Renal pelvis (tissue), 4 donors: Measurements from ENCODE around the gene GPC2. TPM values are rescaled to one million over a fixed set of nuclear protein-coding genes. Genes with fewer than 3 reads are reported as not detected.
A peak's percentile ranks its signal among the peaks of the same experiment; 100 is the strongest.

Source experiments
- DNase-seq: peaks from one replicate; pipeline ENCODE4 v3.0.0-alpha.2; 2013
- polyA plus RNA-seq, 3 donors: library from polyadenylated mRNA; unstranded; fragments of 120-200 nt; gene quantifications; one replicate each; pipeline ENCODE4 v1.2.1, GENCODE V29; 2013; ENCODE audit not compliant: insufficient read length in 3 of 3

Gene GPC2
- polyA plus RNA-seq, 3 donors, result 13.6 to 16.6 (median 14.0) TPM

DNA sequence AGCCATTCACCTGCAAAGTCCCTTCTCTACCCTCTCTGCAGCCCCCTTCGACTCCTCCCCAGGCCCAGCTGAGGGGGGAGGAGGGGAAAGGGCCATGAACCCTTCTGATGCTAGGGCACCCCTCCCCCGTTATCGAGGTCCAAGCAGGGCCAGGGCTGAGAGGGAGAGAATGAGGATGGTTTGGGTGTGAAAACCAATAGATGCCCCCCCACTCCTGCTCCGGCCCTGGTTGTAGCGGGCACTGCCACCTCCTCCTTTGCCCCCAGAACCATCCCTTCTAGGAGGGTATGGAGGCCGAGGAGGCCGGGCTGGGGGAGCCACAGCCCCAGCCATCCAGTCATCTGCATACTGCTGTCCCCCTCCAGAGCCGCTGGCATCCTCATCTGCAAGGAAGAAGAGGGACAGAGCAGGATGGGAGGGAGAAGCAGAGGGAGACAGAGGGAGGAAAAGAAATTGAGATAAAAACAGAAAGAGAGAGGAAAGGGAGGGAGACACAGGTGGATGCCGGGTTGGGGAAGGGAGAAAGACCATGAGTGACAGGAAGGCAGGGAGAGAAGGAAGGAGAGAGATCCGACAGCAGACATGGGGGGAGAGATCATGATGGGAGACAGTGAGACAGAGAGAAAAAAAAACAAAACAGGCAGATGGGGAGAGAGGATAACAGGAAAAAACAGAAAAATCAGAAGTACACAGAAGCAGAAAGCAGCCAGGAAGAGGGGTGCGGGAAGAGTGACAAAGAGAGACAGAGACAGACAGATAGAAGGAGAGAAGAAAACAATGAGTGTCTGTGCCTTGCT, 6.9 kb downstream of the GPC2 start:
- no peak for DNase-seq

DNA sequence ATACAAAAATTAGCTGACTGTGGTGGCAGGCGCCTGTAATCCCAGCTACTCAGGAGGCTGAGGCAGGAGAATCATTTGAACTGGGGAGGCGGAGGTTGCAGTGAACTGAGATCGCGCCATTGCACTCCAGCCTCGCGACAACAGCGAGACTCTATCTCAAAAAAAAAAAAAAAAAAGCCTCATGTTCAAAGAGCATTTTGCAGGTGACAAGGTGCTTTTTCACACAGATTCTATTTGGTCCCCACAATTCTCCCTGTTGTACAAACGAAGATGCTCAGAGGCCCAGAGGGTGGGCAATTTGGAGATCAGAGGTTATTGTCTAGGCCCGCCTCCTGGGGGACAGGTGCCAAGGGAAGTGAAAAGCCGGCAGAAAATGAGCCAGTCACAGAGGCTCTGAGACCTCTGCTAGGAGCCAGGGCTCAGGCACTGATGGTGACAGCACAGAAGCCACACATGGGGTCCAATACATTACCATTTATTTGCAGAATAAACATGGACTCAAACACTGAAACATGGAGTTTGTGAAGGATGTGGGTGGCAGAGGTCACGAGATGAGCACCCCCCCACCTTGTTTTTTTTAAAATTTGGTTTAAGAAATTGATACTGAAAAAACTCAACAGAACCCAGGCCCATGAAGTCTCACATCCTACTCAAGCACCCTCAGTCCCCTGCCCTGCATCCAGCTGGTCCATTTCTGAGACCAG, 7.9 kb downstream of the GPC2 start:
- no peak for DNase-seq

DNA sequence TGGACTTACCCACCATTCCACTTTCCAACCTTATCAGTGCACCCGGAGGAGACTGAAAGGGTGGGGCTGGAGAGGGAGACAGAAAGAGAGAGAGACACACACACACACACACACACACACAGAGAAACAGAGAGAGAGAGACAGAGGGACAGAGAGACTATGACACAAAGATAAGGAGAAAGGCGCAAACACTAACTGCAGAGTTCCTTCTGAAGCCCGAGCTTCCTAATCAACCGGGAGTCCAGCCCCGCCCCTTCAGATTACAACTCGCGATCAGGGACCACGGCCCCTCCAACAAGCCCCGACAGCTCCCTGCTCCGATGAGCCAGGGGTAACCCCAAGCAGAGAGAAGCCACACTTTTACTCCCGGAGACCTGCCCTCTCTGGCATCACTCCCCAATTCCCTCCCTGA, 9.3 kb downstream of the GPC2 start:
- no peak for DNase-seq

DNA sequence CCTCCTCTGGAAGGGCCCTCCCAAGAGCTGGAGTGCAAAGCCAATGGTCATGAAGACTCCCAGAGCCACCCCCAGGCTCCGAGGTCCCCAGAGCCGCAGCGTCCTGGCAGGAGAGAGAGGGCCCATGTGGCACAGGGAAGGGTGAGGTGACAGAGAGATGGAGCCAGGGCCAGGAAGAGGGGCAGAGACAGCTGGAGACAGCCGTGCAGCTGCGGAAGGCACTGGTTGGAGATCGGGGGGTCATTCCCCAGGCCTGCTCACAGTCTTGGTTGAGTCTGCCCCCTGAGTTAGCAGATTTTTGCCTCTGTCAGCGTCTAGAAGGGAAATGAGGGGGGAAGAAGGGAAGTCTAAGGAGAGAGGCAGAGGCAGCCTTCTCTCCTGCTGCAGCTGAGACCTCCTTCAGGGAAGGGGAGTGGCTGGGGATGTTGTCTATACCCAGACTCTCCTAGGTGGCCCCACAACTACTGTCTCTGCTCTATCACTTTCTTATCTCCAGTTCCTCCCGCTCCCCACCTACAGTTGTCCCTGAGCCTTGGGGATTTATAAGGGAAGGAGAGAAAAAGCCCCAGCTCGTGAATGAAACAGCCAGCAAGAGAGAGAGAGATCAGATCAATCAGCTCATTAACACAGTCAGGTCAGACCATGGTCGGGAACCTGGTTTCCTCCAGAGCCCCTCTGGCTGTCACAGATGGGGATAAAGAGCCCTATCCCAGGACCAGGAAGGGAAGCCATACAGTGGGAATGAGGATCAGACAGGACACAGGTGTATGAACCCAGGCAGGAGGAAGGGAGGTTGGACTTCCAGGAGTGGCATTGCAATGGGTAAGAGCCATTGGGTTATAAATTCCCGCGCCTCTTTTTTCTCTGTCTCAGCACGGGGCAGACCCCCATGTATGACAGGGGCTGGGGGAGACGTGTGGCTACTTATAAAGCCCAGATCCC, 9.9 kb downstream of the GPC2 start:
- no peak for DNase-seq

DNA sequence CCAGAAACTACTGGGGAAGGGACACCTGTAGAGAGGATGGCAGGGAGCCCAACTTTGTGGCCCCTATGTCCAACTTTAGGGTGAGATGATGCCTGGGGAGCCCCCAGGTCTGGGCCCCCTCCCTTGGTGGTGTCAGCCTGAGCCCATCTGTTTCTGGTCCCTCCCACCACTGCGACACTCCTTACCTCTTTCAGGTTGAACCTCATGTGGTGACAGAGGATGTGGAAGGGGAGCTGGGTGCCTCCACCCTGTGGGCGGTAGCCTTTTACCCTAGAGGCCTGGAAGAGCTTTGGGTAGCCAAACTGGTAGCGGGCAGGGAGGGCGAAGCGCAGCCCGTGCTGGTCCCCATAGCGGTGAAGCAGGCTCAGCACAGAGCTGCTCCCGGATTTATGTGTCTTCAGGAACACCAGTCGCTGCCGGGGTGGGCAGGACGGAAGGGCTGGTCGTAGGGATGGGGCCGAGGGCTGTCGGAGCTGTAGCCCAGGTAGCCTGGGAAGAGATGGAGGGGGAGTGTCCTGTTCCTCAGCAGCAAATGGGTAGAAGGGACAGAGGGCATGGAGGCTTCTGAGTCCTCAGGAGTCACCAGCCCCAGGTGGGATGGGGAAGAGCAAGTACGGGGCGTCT, 10.8 kb downstream of the GPC2 start:
- DNase-seq, result no peak

DNA sequence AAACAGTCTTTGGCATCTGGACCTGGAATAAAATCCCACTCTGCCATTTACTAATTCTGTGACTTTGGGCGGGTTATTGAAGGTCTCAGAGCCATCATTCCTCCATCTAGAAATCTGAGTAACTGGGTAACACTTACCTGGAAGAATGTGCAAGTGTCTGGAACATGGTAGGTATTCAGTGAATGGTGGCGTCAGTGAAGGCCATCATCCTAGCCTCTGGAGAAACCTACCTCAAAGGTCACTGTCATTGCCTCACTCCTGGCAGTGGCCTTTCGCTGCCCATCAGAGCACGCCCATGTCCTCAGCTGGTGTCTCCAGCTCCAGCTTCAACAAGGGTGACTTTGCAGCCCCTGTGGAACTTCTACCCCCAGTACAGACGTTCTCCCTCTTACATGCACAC, 13.3 kb downstream of the GPC2 start:
- no peak for DNase-seq

DNA sequence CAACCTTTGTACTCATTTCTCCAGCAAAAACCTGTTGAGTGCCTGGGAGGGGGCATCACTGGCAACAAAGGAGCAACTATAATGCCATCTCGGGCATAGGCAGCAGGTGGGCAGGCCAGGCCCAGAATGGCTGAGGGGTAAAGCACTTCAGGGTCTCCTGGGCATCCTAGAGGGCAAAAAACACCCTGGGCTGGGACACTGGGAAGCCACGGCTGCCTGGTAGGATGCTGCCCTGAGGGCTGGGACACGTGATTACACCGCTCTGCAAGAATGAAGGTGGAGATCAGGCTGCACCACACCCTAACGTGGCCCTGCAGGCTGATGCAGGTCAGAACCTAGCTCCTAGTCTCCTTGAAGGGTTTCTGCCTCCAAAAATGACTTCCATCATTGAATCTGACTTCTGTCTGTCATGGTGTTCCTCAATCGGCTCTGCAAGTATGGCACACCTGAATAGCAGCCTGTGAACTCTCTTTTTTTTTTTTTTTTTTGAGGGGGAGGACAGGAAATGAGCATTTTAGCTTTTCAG, 14.1 kb downstream of the GPC2 start:
- no peak for DNase-seq

DNA sequence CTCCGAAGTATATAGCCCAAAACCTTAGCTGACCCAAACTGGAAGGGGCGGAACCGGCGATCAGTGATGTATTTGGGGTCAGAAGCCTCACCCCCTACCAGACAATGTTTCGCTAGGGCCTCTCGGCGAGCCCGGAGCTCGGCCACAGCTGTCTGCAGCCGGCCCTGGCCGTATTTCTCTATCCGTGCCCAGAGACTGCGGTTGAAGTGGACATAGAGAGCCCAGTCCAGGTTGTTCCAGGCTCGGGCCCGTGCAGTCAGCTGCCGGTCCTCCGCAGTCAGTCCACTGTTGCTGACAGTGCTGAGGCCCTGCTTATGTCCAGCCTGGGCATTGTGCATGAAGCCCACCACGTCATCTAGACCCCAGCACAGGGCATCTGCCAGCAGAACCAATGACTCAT, 17.1 kb downstream of the GPC2 start:
- no peak for DNase-seq

DNA sequence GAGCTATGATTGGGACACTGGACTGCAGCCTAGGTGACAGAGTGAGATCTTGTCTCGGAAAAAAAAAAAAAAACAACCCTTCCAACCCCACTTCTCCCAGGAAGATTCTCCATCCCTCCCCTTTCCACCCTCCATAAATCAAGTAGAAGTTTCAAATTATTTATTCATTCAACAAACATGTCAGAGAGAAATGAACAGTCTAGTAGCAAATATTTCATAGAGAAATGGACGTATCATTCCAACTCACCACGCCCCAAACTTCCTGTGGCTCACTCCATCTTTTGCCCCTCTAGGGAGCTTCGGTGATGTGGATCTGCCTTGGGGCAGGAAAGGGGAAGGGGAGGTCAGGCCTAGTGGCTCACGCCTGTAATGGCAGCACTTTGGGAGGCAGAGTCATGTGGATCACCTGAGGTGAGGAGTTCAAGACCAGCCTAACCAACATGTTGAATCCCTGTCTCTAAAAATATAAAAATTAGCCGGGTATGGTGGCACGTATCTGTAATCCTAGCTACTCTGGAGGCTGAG, 18.0 kb downstream of the GPC2 start:
- no peak for DNase-seq

DNA sequence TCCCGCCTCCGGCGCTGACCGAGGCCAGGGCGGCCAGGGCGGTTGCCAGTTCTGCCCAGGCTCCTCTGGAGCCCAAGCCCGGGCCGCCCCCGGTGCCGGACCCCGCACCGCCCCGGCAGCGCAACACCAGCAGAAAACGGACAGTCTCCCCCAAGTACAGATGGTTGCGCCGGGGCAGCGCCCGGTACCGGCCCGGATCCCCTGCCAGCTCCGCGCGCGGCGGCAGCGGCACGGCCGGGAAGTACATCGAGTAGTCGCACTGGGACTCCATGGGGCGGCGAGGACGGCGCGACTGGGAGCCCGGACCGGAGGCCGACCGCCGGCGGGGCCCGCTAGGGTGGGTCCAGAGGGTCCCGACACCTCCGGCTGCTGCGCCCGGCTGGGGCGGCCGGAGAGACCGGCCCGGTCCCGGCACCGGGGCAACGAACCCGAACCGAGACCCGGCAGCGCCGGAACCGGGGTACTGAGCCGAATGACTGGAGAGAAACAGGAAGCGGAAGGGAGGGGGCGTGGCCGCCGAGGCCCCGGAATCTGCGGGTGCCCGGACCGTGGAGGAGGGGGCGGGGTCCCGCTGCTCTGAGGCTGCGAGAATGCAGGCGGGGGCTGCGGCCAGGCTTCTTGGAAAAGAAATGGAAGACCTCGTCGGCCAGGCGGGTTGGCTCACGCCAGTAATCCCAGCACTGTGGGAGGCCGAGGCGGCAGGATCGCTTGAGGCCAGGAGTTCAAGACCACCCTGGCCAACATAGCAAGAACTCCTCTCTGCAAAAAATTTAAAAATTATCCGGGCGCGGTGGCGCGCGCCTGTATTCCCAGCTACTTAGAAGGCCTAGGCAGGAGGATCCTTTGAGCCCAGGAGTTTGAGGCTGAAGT, 18.7 kb downstream of the GPC2 start, which contains the start of gene TRAPPC14:
Gene TRAPPC14, minus strand, starts transcription at position 495 of the 870 bp plus-strand sequence. Its CDS starts 224 bp downstream, at position 271.
- peak; percentile 94 for DNase-seq

DNA sequence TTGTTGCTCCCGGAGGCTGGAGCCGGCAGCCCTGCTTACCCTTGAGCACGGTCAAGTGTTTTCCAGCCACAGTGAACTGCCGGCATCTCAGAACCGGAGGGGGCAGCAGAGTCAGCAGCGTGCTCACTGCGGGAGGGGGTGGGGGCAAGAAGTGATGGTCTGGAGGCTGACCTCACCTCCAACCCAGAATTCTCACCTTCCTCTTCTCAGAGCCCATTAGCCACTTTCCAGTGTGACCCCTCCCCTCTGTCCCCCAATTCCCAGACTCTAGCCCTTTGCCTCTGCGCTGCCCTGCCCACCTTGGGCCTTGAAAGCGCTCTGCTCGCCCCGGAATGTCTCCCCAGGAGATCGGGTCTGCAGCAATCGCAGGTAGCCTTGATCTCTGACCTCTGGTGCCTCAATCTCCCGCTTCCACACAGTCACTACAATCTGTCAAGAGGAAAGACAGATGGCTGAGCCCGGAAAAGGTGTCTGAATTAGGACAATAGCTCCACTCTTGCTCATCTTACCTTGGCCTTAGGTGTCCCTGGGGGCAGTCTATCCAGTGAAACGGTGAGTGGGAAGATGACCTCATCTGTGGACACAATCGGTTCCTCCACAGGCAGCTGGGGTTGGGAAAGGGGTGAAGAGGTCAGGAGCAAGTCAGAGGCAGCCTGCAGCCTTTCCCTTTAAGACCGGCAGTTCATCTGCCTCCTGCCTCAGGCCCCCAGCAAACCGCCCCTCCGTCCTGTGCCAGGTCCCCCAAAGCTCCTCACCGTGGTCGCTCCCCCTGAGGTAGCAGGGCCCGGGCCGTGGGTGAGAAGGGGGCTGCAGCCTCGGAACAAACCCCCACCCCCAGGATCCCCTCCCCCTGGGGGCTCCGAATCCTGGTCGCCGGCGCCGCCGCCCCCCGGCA, 19.6 kb downstream of the GPC2 start:
- no peak for DNase-seq

DNA sequence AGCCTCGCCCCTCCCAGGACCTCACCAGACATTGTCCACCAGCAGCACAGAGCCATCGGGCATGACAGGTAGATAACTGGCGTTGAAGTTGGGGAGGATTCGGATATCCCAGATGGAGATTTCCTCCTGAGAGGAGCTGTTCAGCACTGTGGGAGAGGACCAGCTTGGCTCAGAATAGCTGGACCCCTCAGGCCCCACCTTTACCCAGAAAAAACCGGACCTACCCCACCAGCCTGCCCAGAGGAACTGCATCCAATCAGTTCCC, 20.2 kb downstream of the GPC2 start:
- DNase-seq, result no peak

DNA sequence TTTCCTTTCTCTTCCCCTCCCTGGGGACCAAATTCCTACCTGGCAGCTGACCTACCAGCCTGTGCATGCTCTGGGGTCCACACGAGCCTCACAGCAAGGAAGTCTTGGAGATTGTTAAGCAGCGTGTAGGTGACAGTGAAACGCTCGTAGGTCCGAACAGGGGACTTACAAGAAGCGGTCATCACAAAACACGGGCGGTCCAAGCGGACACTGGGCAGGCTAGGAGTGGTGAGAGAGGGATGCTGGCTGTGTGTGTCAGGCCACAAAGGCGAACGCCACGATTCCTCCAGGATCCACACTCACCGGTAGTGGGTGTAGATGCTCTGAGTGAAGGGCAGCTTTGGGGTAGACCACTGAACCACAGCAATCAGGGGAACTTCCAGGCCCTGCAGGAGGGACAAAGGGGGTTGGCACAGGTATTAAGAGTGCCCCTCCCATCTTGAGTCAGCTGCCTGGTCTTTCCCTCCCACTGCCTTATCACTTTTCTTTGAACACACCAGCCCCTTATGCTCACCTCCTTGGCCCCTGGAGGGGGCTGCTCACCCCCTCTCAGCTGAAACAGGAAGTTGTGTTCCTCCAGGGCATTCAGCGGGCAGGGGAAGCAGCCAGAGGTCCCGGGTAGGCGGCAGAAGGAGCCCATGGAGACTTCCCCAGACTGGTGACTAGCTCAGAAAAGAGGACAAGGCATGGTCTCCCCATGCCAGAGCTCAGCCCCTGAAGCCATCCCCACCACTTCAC, 20.7 kb downstream of the GPC2 start:
- DNase-seq, result no peak

DNA sequence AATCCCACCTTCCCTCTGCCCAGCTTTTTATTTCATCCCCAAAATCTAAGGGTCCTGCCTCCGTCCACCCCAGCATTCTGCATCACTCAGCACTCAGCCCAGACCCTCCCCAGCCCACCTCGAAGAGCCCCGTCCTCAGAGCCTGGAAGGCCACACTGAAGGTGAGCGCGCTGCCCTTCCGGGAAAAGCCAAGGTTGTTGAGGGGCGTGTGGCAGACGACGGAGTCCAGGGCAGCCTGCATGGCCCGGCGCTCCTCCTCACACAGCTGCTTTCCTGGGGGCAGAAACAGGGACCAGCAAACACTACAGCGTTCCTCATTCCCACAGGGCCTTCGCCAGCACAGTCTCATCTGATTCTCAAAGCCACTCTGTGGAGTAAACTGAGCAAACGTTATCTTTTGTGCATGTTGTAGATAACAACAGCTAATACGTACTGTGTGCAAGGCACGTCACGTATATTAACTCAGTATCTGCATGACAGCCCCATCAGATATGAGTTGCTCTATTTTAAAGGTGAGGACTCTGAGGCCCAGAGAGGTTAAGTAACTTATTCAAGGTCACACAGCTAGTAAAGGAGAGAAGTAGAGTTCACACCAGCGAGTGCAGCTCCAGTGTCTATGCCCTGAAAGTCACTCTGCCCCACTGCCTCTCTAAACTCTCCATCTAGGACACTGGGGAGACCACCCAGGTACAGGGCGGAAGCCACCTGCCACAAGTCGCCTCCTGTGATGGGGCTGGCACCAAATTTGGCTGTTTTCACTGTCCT, 21.4 kb downstream of the GPC2 start:
- DNase-seq, result no peak

DNA sequence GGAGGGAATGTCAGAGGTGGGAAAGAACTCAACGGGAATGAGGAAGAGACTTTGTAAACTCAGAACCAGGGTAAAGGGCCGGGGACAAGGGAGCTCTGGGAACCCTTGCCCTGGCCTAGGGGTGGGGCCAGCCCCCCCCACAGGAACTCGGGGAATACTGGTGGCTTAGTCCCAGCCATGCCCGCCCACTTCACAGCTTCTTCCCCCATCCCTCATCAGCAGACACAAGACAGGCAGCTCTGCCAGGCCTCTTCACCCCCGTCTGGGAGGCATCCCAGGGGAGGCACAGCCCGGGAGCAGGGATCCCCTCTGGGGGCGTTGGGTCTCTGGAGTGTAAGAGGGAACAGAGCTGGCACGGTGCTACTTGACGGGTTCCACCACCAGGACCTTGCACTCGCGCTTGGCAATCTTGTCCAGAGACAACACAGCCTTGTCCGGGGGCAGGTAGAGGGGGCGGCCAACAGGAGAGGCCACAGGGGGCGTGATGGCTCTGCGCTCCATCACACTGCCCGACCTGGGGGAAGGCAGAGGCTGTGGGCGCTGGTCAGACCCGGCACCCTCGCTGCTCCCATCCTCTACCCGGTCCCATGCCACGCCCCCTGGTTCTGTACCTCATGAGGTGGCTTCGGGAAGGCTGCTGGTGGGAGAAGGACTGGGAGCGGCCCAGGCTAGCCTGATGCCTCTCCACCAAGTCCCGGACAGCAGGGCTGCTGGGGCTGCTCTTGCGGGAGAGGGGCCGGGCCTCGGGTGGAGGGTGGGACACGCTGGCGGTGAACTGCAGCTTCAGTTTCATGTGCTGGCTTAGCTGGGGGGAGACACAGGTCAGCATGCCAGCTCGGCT, 22.3 kb downstream of the GPC2 start:
- no peak for DNase-seq

DNA sequence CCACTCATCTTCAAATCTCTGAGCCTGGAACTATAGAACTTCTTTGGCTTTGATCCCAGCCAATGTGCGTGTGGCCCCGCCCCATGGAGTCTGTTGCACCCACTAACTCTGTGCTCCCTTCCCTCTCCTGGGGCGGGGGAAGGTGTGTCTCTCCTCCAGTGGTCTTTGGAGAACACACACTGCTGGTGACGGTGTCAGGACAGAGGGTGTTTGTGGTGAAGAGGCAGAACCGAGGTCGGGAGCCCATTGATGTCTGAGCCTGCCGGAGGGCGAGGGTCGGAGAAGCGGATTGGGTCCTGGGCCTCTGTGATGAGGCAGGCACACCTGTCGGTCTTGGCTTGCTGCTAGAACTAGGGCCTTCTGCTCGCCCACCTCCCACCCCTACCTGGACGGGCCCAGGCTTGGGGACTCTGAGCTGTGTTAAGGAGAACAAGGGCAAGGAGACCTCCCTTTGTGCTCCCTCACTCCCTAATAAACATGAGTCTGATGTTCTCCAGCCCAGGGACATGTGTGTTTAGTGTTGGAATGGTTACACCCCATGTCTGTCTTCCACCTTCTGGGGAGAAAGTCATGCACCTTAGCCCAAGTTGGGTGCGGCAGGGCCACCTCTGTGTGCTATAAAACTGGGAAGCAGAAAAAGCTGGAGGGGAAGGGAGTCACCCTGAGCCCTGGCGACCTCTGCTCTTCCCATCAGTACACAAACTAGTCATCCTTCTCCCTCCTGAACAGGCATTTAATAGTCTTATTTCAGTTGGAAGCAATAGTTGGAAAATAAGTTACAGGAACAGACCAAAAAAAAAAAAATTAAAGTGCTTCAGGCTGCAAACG, 23.3 kb downstream of the GPC2 start:
- DNase-seq, result no peak
